Astrocyte (in vitro differentiated cells and primary cell): ENCODE data around the gene PLA1A. TPM values are rescaled to one million over a fixed set of nuclear protein-coding genes. Genes with fewer than 3 reads are reported as not detected.
"Not testable (repeated sequence)": the region's sequence is repeated elsewhere in the genome, so short reads cannot be mapped to it uniquely, and the experiment has no call there.

ENCODE experiments used
- DNase-seq: peaks from one replicate; pipeline ENCODE4 v3.0.0-alpha.2; 2010; ENCODE audit warnings: low read depth
- FAIRE-seq: peaks from 2 replicates; lab custom pipeline; 2011; peaks lifted over from hg19 to GRCh38; lab: Jason Lieb, UNC
- H2AFZ ChIP-seq: 2 replicates; pipeline ENCODE4 v1.6.0; 2012; ENCODE audit warnings: low read depth, low read length, inconsistent platforms
- H3K27ac ChIP-seq: 2 replicates; pipeline ENCODE4 v1.5.1; 2011; ENCODE audit warnings: low read depth, low read length, inconsistent platforms
- H3K27me3 ChIP-seq: 2 replicates; pipeline ENCODE4 v1.6.0; 2011; ENCODE audit warnings: low read length, inconsistent platforms; ENCODE audit not compliant: insufficient read depth
- H3K36me3 ChIP-seq: 2 replicates; pipeline ENCODE4 v1.5.1; 2011; ENCODE audit warnings: low read length, inconsistent platforms; ENCODE audit not compliant: insufficient read depth
- H3K4me1 ChIP-seq: 2 replicates; pipeline ENCODE4 v1.5.1; 2011; ENCODE audit warnings: low read length, inconsistent platforms; ENCODE audit not compliant: insufficient read depth
- H3K4me2 ChIP-seq: 2 replicates; pipeline ENCODE4 v1.6.0; 2012; ENCODE audit warnings: low read length, inconsistent platforms
- H3K4me3 ChIP-seq: 2 replicates; pipeline ENCODE4 v1.5.1; 2011; ENCODE audit warnings: low read depth, mild to moderate bottlenecking, low read length, inconsistent platforms; ENCODE audit not compliant: insufficient read depth
- H3K79me2 ChIP-seq: 2 replicates; pipeline ENCODE4 v1.6.0; 2012; ENCODE audit warnings: mild to moderate bottlenecking, low read length, inconsistent platforms; ENCODE audit not compliant: insufficient read depth
- H3K9ac ChIP-seq: 2 replicates; pipeline ENCODE4 v1.6.0; 2012; ENCODE audit warnings: mild to moderate bottlenecking, low read length, inconsistent platforms
- H3K9me3 ChIP-seq: 2 replicates; pipeline ENCODE4 v1.5.1; 2012; ENCODE audit warnings: low read depth, mild to moderate bottlenecking, low read length, inconsistent platforms; ENCODE audit not compliant: insufficient read depth
- H4K20me1 ChIP-seq: 2 replicates; pipeline ENCODE4 v1.6.0; 2012; ENCODE audit warnings: low read length, inconsistent platforms; ENCODE audit not compliant: insufficient read depth
- H3K27ac Mint-ChIP-seq: one replicate; pipeline ENCODE4 v1.8.0; 2021; ENCODE audit warnings: mild to moderate bottlenecking, mixed read lengths; ENCODE audit not compliant: unreplicated experiment
- H3K27me3 Mint-ChIP-seq: one replicate; pipeline ENCODE4 v1.8.0; 2021; ENCODE audit warnings: low read depth, mixed read lengths; ENCODE audit not compliant: unreplicated experiment
- H3K36me3 Mint-ChIP-seq: one replicate; pipeline ENCODE4 v1.8.0; 2021; ENCODE audit warnings: low read depth, mixed read lengths; ENCODE audit not compliant: unreplicated experiment
- H3K4me1 Mint-ChIP-seq: one replicate; pipeline ENCODE4 v1.8.0; 2021; ENCODE audit warnings: low read depth, mixed read lengths; ENCODE audit not compliant: unreplicated experiment
- H3K4me3 Mint-ChIP-seq: one replicate; pipeline ENCODE4 v1.8.0; 2021; ENCODE audit warnings: mild to moderate bottlenecking, moderate library complexity, mixed read lengths; ENCODE audit not compliant: unreplicated experiment
- H3K9me3 Mint-ChIP-seq: one replicate; pipeline ENCODE4 v1.8.0; 2021; ENCODE audit warnings: mild to moderate bottlenecking, mixed read lengths; ENCODE audit not compliant: unreplicated experiment
- CTCF ChIP-seq: IDR thresholded peaks from 2 replicates; pipeline ENCODE4 v1.5.1; 2011; ENCODE audit warnings: low read depth, mild to moderate bottlenecking, inconsistent platforms, low read length, moderate library complexity; ENCODE audit not compliant: insufficient read depth
- EZH2 ChIP-seq: IDR thresholded peaks from 2 replicates; pipeline ENCODE4 v1.6.1; 2012; ENCODE audit warnings: mild to moderate bottlenecking, low read length, inconsistent platforms; ENCODE audit not compliant: insufficient read depth
- total RNA-seq: library from RNA; stranded (reverse); gene quantifications from 2 replicates; pipeline ENCODE4 v1.2.1, GENCODE V29; 2021

PLA1A gene
- total RNA-seq, 1 donor from 2014 or later = 0.91 TPM

- H4K20me1 ChIP-seq = no peaks in the 10 kb centered on the region
- no peaks in the 10 kb centered on the region for H3K36me3 Mint-ChIP-seq
- H3K27me3 Mint-ChIP-seq = peaks cover 19% of the 10 kb centered on the region
- no peak within 1 kb of the TSS for H3K9ac ChIP-seq
- H3K4me2 ChIP-seq = no peak within 1 kb of the TSS
- TF ChIP-seq CTCF (peak; percentile 11), EZH2 (no peak)
- no peaks in the 10 kb centered on the region for H3K9me3 ChIP-seq
- no peak within 1 kb of the TSS for H3K4me3 Mint-ChIP-seq
- H3K79me2 ChIP-seq = no peaks in the 10 kb centered on the region
- H3K4me1 Mint-ChIP-seq = no peaks in the 10 kb centered on the region
- DNase-seq (peak; percentile 21), FAIRE-seq (no peak)
- no peak within 1 kb of the TSS for H2AFZ ChIP-seq
- peaks cover 6% of the 10 kb centered on the region for H3K27me3 ChIP-seq
- H3K27ac ChIP-seq = no peak within 1 kb of the TSS
- no peaks in the 10 kb centered on the region for H3K9me3 Mint-ChIP-seq
- H3K36me3 ChIP-seq = no peaks in the 10 kb centered on the region
- H3K4me3 ChIP-seq = no peak within 1 kb of the TSS
- no peaks in the 10 kb centered on the region for H3K4me1 ChIP-seq
- H3K27ac Mint-ChIP-seq = no peak within 1 kb of the TSS
Observed at GRCh38 chr3:119559441-119559963, 38.2 kb upstream of the PLA1A start, which contains the start of gene CD80. TSS of gene CD80 (minus strand) at chr3:119559614. CDS start at chr3:119557728, 1,886 bp downstream.

GRCh38 chr3:119560160-119560559 lies 37.5 kb upstream of the PLA1A start:
- FAIRE-seq (no peak), DNase-seq (no peak)
- H3K4me3 Mint-ChIP-seq = no peak overlapping the region
- H3K36me3 Mint-ChIP-seq = no peaks in the 10 kb centered on the region
- no peaks in the 10 kb centered on the region for H4K20me1 ChIP-seq
- no peaks in the 10 kb centered on the region for H3K9me3 Mint-ChIP-seq
- no peaks in the 10 kb centered on the region for H3K9me3 ChIP-seq
- no peak overlapping the region for H3K4me2 ChIP-seq
- TF ChIP-seq CTCF = no peak
- TF ChIP-seq EZH2 = no peak
- no peaks in the 10 kb centered on the region for H3K36me3 ChIP-seq
- H3K79me2 ChIP-seq = no peaks in the 10 kb centered on the region
- no peak overlapping the region for H3K4me3 ChIP-seq
- H2AFZ ChIP-seq = no peak overlapping the region
- no peaks in the 10 kb centered on the region for H3K4me1 ChIP-seq
- H3K27ac ChIP-seq = no peak overlapping the region
- peaks cover 6% of the 10 kb centered on the region for H3K27me3 ChIP-seq
- no peaks in the 10 kb centered on the region for H3K4me1 Mint-ChIP-seq
- H3K27ac Mint-ChIP-seq = no peak overlapping the region
- H3K9ac ChIP-seq = no peak overlapping the region
- H3K27me3 Mint-ChIP-seq = peaks cover 13% of the 10 kb centered on the region

GRCh38 chr3:119562307-119562961 lies 35.3 kb upstream of the PLA1A start:
- Histone ChIP-seq H3K4me2 (no peak overlapping the region), H2AFZ (no peak overlapping the region), H3K4me1 (no peaks in the 10 kb centered on the region), H3K9me3 (no peaks in the 10 kb centered on the region), H3K9ac (no peak overlapping the region), H3K79me2 (no peaks in the 10 kb centered on the region), H3K36me3 (no peaks in the 10 kb centered on the region), H3K27ac (no peak overlapping the region), H4K20me1 (no peaks in the 10 kb centered on the region), H3K4me3 (no peak overlapping the region), H3K27me3 (peaks cover 2% of the 10 kb centered on the region)
- Mint-ChIP-seq H3K4me3 (no peak overlapping the region), H3K4me1 (no peaks in the 10 kb centered on the region), H3K27ac (no peak overlapping the region), H3K27me3 (peaks cover 9% of the 10 kb centered on the region), H3K36me3 (no peaks in the 10 kb centered on the region), H3K9me3 (peaks cover 3% of the 10 kb centered on the region)
- FAIRE-seq (no peak), DNase-seq (no peak)
- no peak for TF ChIP-seq CTCF
- no peak for TF ChIP-seq EZH2

- not testable (repeated sequence) for H3K4me3 ChIP-seq, H3K79me2 ChIP-seq, H3K27ac ChIP-seq, H3K4me1 ChIP-seq, H3K27me3 Mint-ChIP-seq, H2AFZ ChIP-seq, H3K9me3 Mint-ChIP-seq, H3K4me3 Mint-ChIP-seq, FAIRE-seq, H3K4me2 ChIP-seq, H3K4me1 Mint-ChIP-seq, DNase-seq, H3K27me3 ChIP-seq, H3K9ac ChIP-seq, H3K27ac Mint-ChIP-seq, H3K36me3 ChIP-seq, H3K9me3 ChIP-seq, H4K20me1 ChIP-seq, H3K36me3 Mint-ChIP-seq
Observed at GRCh38 chr3:119563334-119563733, 34.4 kb upstream of the PLA1A start.
